Liver (tissue), 9 donors: ENCODE data around the gene SLC6A11. TPM values are rescaled to one million over a fixed set of nuclear protein-coding genes. Genes with fewer than 3 reads are reported as not detected.

Source experiments
- DNase-seq: peaks from one replicate; pipeline ENCODE4 v3.0.0-alpha.2; 2017; ENCODE audit warnings: low spot score
- H3K27ac ChIP-seq, 2 donors: one replicate each; pipeline ENCODE4 v1.7.0; 2013; ENCODE audit warnings: inconsistent platforms in 2 of 2, low read length in 2 of 2, control low read depth in 1 of 2, low read depth in 1 of 2, mild to moderate bottlenecking in 1 of 2
- H3K27me3 ChIP-seq, 4 donors: one replicate each; pipeline versions ENCODE4 v1.6.1 to v1.7.0; 2013; ENCODE audit warnings: low read length in 3 of 4, inconsistent platforms in 1 of 4, mild to moderate bottlenecking in 1 of 4, moderate library complexity in 1 of 4; ENCODE audit not compliant: control insufficient read depth in 4 of 4, insufficient read depth in 4 of 4
- H3K36me3 ChIP-seq, 4 donors: one replicate each; pipeline versions ENCODE4 v1.6.1 to v1.7.0; 2013; ENCODE audit warnings: low read length in 3 of 4, mild to moderate bottlenecking in 3 of 4, low read depth in 1 of 4, moderate library complexity in 1 of 4; ENCODE audit not compliant: control insufficient read depth in 4 of 4, insufficient read depth in 3 of 4
- H3K4me1 ChIP-seq, 4 donors: one replicate each; pipeline versions ENCODE4 v1.6.1 to v1.7.0; 2013; ENCODE audit warnings: low read length in 3 of 4, mild to moderate bottlenecking in 3 of 4, moderate library complexity in 1 of 4; ENCODE audit not compliant: control insufficient read depth in 4 of 4, insufficient read depth in 4 of 4
- H3K4me3 ChIP-seq, 3 donors: one replicate each; pipeline versions ENCODE4 v1.6.1 to v1.7.0; 2013; ENCODE audit warnings: low read length in 3 of 3, control low read depth in 1 of 3, low read depth in 1 of 3, mild to moderate bottlenecking in 1 of 3
- H3K9ac ChIP-seq, 2 donors: one replicate each; pipeline ENCODE4 v1.7.0; 2013; ENCODE audit warnings: low read length in 2 of 2, mild to moderate bottlenecking in 2 of 2, moderate library complexity in 2 of 2, control low read depth in 1 of 2, low read depth in 1 of 2
- H3K9me3 ChIP-seq, 4 donors: one replicate each; pipeline versions ENCODE4 v1.6.1 to v1.7.0; 2013; ENCODE audit warnings: low read length in 3 of 4; ENCODE audit not compliant: control insufficient read depth in 4 of 4
- ATF3 ChIP-seq: IDR thresholded peaks from 2 replicates; pipeline ENCODE4 v1.6.1; 2016; ENCODE audit warnings: antibody characterized with exemption
- CTCF ChIP-seq: fragments of 150-350 bp; IDR thresholded peaks from 2 replicates; pipeline ENCODE4 v1.5.1; 2017; ENCODE audit warnings: improper control_type of control experiment, low read depth, low read length; ENCODE audit not compliant: missing input control
- EGR1 ChIP-seq, 2 donors: IDR thresholded peaks; 2 replicates each; pipeline ENCODE4 v1.6.1; 2016 to 2018; ENCODE audit warnings: antibody characterized with exemption in 2 of 2, low read depth in 2 of 2
- FOXA1 ChIP-seq: IDR thresholded peaks from 2 replicates; pipeline ENCODE4 v1.6.1; 2016; ENCODE audit warnings: antibody characterized with exemption
- FOXA2 ChIP-seq: IDR thresholded peaks from 2 replicates; pipeline ENCODE4 v1.6.1; 2016; ENCODE audit warnings: antibody characterized with exemption
- GABPA ChIP-seq, 2 donors: IDR thresholded peaks in 1 of 2; conservative IDR thresholded peaks in 1 of 2; 2 replicates each; pipeline ENCODE4 v1.6.1; 2016; ENCODE audit warnings: antibody characterized with exemption in 2 of 2, mild to moderate bottlenecking in 1 of 2, moderate library complexity in 1 of 2
- HNF4A ChIP-seq, 2 donors: conservative IDR thresholded peaks; 2 replicates each; pipeline ENCODE4 v1.6.1; 2016; ENCODE audit warnings: antibody characterized with exemption in 2 of 2, mild to moderate bottlenecking in 2 of 2
- HNF4G ChIP-seq: IDR thresholded peaks from 2 replicates; pipeline ENCODE4 v1.6.1; 2016; ENCODE audit warnings: antibody characterized with exemption
- JUND ChIP-seq, 2 donors: IDR thresholded peaks; 2 replicates each; pipeline ENCODE4 v1.6.1; 2016; ENCODE audit warnings: antibody characterized with exemption in 2 of 2
- MAX ChIP-seq: IDR thresholded peaks from 2 replicates; pipeline ENCODE4 v1.6.1; 2016; ENCODE audit warnings: antibody characterized with exemption
- NR2F2 ChIP-seq: IDR thresholded peaks from 2 replicates; pipeline ENCODE4 v1.6.1; 2016; ENCODE audit warnings: antibody characterized with exemption
- RAD21 ChIP-seq, 2 donors: IDR thresholded peaks; 2 replicates each; pipeline ENCODE4 v1.6.1; 2016; ENCODE audit warnings: antibody characterized with exemption in 2 of 2, mild to moderate bottlenecking in 2 of 2
- REST ChIP-seq: IDR thresholded peaks from 2 replicates; pipeline ENCODE4 v1.6.1; 2016; ENCODE audit warnings: antibody characterized with exemption, mild to moderate bottlenecking
- RXRA ChIP-seq, 2 donors: IDR thresholded peaks; 2 replicates each; pipeline ENCODE4 v1.6.1; 2017 to 2018; ENCODE audit warnings: antibody characterized with exemption in 2 of 2, mild to moderate bottlenecking in 1 of 2
- SP1 ChIP-seq: IDR thresholded peaks from 2 replicates; pipeline ENCODE4 v1.6.1; 2018; ENCODE audit warnings: antibody characterized with exemption, mild to moderate bottlenecking
- TAF1 ChIP-seq: conservative IDR thresholded peaks from 2 replicates; pipeline ENCODE4 v1.6.1; 2016; ENCODE audit warnings: antibody characterized with exemption, mild to moderate bottlenecking
- YY1 ChIP-seq: IDR thresholded peaks from 2 replicates; pipeline ENCODE4 v1.6.1; 2016; ENCODE audit warnings: antibody characterized with exemption, mild to moderate bottlenecking
- ZBTB33 ChIP-seq: IDR thresholded peaks from 2 replicates; pipeline ENCODE4 v1.6.1; 2016; ENCODE audit warnings: antibody characterized with exemption
- WGBS: extraction: QIAGEN DNeasy Blood & Tissue Kit; methylation state at CpG from one replicate; pipeline ENCODE4 v1.1.7; 2013; 5-methylcytosine and 5-hydroxymethylcytosine counted together
- polyA plus RNA-seq, 2 donors: library from polyadenylated mRNA; stranded (reverse) in 1 of 2; unstranded in 1 of 2; fragments of 200-250 nt in 1 of 2; fragments of >200 nt in 1 of 2; fragmentation: Nextera tagmentation in 1 of 2; extraction: Ambion mirVana in 1 of 2; gene quantifications; one replicate each; pipeline versions ENCODE4 v1.2.1 to v1.2.3, GENCODE V29; 2013 to 2015
- total RNA-seq, 2 donors: library from RNA; depleted of rRNA; stranded (reverse); fragments of >200 nt; gene quantifications; one replicate each; pipeline ENCODE4 v1.2.3, GENCODE V29; 2014
- donor health status: healthy.
- donor health status: healthy.
- donor health status: healthy.
- donor health status: healthy.
- donor health status: healthy.

Gene SLC6A11
- total and polyA plus RNA-seq, 4 donors = under 0.01 to 7.1 (median 0.01) TPM; not detected in 1

GRCh38 chr3:10983219-10983916 lies 167.3 kb downstream of the SLC6A11 start:
- no peak for DNase-seq
- H3K9ac ChIP-seq = peak overlapping the region in 1 of 2 donors; percentile 78
- H3K9me3 ChIP-seq = no peaks in the 10 kb centered on the region
- 15% methylated on average over 7 of the region's 7 CpGs for WGBS
- H3K27me3 ChIP-seq = no peaks in the 10 kb centered on the region
- TF ChIP-seq GABPA (IDR thresholded peaks at IDR 0.05 in 1 of 2, conservative IDR thresholded peaks at IDR 0.05 in 1 of 2) = no peak
- peak in 1 of 2 donors; percentile 37 for TF ChIP-seq JUND (IDR thresholded peaks at IDR 0.05)
- no peak for TF ChIP-seq ZBTB33
- TF ChIP-seq RAD21 (IDR thresholded peaks at IDR 0.05) = peak; percentile 74 to 84
- no peak for TF ChIP-seq TAF1
- TF ChIP-seq FOXA2 = no peak
- TF ChIP-seq YY1 = peak; percentile 38
- TF ChIP-seq REST = peak; percentile 22
- no peak for TF ChIP-seq NR2F2
- peak; percentile 48 to 57 for TF ChIP-seq HNF4A (conservative IDR thresholded peaks at IDR 0.05)
- no peak for TF ChIP-seq FOXA1
- no peak for TF ChIP-seq MAX
- peak; percentile 32 to 33 for TF ChIP-seq RXRA (IDR thresholded peaks at IDR 0.05)
- TF ChIP-seq ATF3 = no peak
- no peak for TF ChIP-seq EGR1 (IDR thresholded peaks at IDR 0.05; ENCODE audit: low read depth in 2 of 2)
- no peak for TF ChIP-seq SP1
- peak; percentile 78 for TF ChIP-seq CTCF
- TF ChIP-seq HNF4G = peak; percentile 13
- peaks cover 2 to 39% (median 37%) of the 10 kb centered on the region in 4 donors for H3K4me1 ChIP-seq
- peak overlapping the region; percentile 22 to 61 for H3K27ac ChIP-seq
- H3K36me3 ChIP-seq = no peaks in the 10 kb centered on the region
- H3K4me3 ChIP-seq = peak overlapping the region in 1 of 3 donors; percentile 18
